DMS153 treated with DMSO at 0.1 percent for 48 hours (cell line): Measurements from ENCODE around the gene AKR1B1.
A peak's percentile ranks its signal among the peaks of the same experiment; 100 is the strongest.

Experiments used
- DNase-seq: peaks from one replicate; lab custom pipeline; 2025; ENCODE audit not compliant: unreplicated experiment; lab: John Stamatoyannopoulos, UW

AKR1B1 gene

DNA sequence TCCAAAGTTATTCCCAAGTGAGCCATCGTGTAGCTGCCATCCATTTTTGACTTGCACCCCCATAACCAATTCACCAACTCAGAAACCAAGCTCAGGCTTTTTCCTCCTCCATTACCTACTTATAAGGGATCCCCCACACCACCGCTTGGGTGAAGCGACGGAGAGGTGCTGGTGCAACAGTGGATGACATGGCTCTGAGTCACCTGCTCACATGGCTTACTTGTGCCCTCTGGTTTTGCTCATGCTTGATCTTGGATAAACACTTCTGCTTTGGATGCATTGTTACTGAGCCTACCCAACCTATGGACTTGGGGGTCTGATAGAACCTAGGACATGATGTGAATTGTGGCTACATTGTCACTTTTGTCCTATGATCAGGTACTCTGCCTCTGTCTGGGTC lies 12.0 kb upstream of the AKR1B1 start:
- no peak for DNase-seq

DNA sequence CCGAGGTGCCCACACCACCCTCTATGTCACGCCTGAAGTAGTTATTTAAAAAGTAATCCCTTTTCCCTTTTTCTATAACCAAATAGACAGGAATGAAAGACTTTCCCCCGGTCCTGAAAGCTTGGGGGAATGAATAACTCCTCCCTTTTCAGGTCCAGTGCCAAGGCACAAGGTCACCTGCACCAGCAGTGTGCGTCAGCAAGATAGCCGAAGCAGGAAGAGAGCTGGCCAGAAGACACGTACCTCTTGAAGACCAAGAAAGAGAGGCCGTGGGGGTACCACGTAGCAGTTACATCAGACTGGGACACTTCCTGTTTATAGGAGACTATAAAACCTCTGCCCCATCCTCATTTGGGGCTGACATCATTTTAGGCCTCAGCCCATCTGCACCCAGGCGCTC lies 10.7 kb upstream of the AKR1B1 start:
- DNase-seq: no peak

DNA sequence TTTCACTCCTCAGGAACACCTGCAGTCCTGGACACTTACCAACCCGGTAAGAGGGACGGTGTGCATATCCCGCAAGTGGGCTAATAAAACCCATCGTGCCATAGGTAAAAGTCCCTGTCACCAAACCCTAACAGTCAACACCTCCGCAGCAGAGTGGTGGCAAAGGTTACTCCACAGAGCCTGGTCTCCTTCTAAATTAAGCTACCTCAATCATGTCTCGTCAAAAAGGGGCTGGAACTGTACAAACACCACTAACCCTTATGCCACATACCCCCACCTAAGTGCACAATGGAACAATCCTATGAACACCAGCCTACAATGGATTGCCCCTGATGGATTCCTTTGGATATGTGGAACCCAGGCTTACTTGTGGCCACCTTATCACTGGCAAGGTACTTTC lies 9.6 kb upstream of the AKR1B1 start:
- no peak for DNase-seq

DNA sequence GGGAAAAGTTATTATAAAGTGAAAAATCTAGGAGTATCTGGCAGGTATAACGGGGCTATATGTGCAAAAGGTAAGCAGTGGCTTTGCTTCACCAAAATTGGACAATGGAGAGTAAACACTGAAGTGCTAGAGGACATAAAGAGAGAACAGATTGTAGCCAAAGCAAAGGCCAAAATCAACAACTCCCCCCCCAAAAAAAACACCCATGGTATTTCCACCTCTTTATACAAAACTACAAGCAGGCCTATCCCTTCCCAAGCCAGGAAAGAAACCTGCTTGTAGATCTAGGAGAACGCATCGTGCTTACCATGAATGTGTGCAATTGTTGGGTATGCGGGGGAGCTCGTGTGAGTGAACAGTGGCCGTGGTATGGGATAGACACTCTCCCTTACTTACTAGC lies 9.2 kb upstream of the AKR1B1 start:
- no peak for DNase-seq

GRCh38 chr7:134465491-134465890 lies 6.6 kb upstream of the AKR1B1 start:
- DNase-seq: no peak

GRCh38 chr7:134464496-134464895 lies 5.6 kb upstream of the AKR1B1 start:
- DNase-seq: no peak

DNA sequence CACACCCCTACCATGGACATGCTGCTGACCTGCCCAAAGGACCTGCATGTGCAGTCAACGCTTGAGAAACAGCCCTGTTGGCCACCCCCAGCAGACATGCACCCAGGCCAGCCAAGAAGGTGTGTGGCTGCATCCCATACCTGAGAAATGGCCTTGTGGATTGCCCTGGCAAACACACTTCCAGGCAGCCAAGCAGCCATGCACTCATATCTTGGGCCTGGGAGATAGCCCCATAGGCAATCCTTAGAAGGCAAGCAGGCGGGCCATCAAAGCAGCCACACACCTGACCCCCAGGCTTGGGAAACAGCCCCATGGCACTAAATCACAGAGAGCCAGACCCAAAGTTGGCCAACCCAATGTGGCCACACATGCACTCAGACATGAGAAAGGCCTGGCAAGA lies 4.9 kb upstream of the AKR1B1 start:
- DNase-seq: no peak

GRCh38 chr7:134462337-134462925 lies 3.5 kb upstream of the AKR1B1 start:
- no peak for DNase-seq

DNA sequence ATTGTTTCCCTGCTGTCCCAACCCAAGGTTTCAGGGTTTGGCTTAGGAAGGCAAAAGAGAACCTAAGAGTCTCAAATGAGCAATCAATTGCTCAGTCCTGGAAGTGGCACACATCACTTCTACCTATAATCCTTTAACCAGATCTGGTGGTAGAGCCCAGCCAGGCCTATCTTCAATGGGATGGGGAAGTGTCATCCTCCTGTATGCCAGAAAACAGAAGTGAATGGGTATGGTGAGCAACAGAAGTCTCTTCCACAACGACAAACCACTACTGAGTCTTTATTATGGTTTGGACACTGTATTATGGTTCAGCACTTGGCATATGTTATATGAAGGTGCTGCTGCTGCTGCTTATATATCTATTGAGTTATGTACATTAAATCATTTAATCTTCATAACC lies 3.0 kb upstream of the AKR1B1 start:
- DNase-seq: no peak

DNA sequence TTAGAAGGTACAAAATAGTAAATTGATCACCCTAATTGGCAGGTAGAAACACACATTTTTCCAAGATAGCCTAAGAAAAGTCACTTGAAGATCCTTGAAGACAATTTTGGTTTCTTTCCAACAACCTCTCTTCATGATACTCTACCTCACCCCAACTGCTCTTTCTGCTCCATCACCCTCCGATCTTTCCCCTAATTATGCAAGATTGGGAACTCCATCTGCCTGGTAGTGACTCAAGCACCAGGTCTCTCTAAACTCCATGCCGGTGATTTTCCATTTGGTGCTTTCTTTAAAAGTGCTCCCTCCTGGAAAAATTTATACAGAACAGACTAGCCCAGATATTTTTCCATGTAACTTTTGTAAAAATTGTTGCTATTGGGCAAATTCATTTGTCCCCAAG lies 1.1 kb upstream of the AKR1B1 start:
- DNase-seq: no peak

- DNase-seq: peak; percentile 31
These were observed 527 bp downstream of the AKR1B1 start for GRCh38 chr7:134458341-134458805.

GRCh38 chr7:134457210-134457609 lies 1.7 kb downstream of the AKR1B1 start:
- no peak for DNase-seq

DNA sequence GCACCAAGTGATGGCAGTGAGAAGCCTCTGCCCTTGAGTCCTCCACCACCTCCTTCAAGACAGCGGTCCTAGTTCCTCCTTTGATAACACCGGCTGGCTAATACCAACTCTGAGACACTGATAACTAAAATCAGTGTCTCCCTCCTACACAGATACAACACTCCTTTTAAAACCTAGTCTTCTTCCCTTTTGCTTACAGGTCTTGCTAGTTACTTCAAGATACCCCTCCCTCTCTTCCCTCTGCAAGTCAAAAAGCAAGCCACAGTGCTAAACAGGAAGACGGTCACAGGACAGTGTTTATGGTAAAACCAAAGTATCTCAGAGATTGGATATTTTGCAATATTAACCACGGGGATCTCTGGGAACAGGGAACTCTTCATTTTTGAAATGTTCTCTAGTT lies 4.6 kb downstream of the AKR1B1 start:
- no peak for DNase-seq

GRCh38 chr7:134453518-134453917 lies 5.4 kb downstream of the AKR1B1 start:
- no peak for DNase-seq

- DNase-seq: no peak
These were observed 5.9 kb downstream of the AKR1B1 start for GRCh38 chr7:134452991-134453473.

- DNase-seq: no peak
These were observed 6.5 kb downstream of the AKR1B1 start for GRCh38 chr7:134452419-134452838.

DNA sequence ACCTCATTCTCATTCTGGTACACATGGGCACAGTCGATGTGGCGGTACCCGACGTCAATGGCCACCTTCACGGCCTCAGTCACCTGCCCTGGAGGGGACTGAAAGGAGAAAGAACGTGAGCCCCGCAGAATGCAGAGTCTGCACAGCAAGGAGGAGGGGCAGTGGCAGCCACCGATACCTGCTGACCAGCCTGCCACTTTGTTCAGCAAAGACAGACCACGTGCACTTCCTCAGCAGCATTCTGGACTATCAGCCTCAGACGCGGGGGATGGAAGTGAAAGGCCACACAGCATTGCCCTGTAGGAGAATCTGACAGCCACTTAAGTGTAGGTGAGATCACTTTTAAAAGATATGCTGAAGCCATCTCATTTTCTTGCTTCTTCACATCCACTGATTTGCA lies 7.2 kb downstream of the AKR1B1 start:
- no peak for DNase-seq

DNA sequence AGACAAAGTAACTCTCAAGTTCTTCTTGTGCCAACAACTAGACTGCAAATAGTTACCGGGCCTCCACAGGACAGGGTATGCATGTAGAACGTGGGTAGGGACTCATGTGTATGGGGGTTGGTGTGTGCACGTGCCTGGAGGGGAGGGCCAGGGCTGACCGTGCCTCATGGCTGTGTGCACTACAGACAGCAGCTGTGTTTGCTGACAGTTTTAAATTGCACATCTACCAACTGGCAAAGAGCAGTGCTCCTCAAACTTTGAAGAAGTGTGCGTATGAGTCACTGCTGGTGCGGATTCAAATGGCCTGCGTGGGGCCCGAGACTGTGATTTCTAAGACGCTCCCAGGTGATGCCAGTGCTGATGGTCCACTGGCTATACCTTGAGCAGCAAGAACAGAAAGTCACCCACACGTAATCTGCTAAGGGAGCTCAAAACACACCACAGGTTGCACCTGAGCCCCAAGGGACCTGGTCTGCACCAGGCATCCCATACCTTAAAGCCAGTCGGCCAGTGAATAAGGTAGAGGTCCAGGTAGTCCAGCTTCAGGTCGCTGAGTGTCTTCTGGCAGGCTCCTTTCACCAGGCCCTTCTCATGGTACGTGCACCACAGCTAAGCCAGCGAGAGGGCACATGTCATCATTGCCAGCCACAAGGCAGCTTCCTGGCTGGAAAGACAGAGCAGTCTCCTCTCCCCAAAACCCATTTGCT lies 8.5 kb downstream of the AKR1B1 start:
- no peak for DNase-seq

DNA sequence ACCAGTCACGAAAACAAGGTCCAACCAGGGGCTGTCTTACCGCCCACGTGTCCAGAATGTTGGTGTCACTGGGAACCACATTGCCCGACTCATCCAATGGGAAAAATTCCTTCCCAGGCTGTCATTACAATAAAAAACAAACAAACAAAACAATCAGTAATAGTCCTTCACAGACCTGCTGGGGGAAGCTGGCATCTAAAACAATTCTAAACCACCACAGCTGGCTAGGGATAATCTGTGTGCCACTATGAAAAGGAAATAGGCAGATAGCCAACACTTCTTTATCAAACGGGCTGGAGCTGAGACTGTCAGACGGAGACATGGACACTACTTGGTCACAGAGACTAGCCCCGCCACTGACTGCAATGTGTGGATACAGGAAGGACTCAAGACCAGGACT lies 9.2 kb downstream of the AKR1B1 start:
- no peak for DNase-seq

DNA sequence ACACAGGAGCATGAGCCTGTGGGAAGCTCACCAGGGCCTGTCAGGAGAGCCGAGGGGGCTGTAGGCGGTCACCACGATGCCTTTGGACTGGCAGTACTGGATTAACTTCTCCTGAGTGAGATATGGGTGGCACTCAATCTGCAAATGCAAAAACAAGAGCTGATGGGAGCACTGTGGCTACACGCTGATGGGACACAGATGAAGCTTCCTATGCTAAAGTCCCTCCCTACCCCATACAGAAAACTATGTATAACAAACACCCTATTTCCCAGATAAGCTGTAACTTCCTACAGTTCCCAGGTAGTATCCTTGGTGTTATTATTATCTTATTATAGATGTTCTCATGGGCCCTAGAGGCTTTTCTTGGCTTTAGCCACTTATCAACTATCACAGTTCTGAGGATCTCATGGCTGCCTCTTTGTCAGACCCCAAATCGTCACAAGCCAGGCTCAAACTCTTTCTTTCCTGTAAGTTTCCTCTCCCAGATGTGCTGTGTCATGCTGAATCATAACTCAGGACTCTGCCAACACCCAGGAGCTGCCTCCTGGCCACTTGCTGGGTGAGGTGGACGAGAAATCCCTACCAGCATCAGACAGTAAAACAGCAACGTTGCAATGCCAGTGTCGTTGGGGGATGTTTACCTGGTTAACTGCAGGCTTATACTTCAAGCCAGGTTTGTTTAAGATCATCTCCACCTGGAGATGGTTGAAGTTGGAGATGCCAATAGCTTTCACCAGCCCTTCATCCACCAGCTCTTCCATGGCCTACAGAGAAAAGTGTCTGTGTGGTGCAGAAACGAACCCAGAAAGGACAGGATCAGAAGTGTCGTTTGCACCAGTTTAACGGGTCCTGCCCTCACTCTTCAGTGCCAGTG lies 10.3 kb downstream of the AKR1B1 start:
- DNase-seq: no peak

- no peak for DNase-seq
These were observed 11.5 kb downstream of the AKR1B1 start for GRCh38 chr7:134447383-134447782.

DNA sequence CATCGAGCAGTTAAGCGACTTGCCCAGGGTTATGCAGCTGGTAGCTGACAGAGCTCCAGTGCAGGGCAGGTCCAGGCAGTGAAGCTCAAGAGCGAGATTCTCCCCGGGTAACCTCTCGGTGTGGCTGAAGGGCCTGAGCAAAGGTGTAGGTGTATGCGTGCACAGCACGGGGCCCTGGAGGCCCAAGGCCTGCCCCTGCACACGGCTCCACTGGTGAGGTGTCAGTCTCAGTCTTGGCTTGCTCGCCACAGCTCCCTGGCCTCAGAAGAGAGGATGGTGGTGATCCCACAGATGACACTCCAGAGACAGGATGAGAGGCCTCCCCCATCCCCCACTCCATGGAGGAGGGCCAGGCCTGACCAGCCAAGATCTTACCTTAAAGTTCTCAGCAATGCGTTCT lies 12.0 kb downstream of the AKR1B1 start:
- no peak for DNase-seq
